ENCODE results near the gene PIK3C2G. TPM values are rescaled to one million over a fixed set of nuclear protein-coding genes. Genes with fewer than 3 reads are reported as not detected.

PIK3C2G gene
- total RNA-seq, 2 experiments from 2014 or later: not detected

DNA sequence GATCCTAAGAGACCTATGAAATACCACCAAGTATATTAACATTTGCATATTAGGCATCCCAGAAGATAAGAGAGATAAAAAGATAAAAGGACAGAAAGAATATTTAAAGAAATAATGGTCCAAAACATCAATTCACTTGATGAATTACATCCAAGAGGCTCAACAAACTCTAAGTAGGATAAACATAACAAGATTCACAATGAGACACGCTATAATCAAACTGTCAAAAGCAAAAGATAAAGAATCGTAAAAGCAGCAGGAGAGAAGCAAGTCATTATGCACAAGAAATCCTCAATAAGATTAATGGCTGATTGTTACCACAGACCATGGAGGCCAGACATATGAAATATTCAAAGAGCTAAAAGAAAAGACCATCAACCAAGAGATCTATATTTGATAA is 396.9 kb downstream of the PIK3C2G start:
- no peak overlapping the region for H3K4me3 ChIP-seq (ENCODE audit: low read depth, low read length, poor library complexity, severe bottlenecking)
- ChIA-PET CTCF (ENCODE audit: unreplicated experiment) (no interaction called here), POLR2A (no interaction called here)
- H3K79me2 ChIP-seq (ENCODE audit: insufficient read depth, low read depth, low read length): no peaks in the 10 kb centered on the region
- no peak overlapping the region for H2AFZ ChIP-seq (ENCODE audit: low read length)
- no peaks in the 10 kb centered on the region for H3K9me2 ChIP-seq (ENCODE audit: insufficient read depth, low read length)
- H3K4me1 ChIP-seq (ENCODE audit: insufficient read depth, low read length, poor library complexity, severe bottlenecking): no peaks in the 10 kb centered on the region
- TF ChIP-seq, protein P1, sequence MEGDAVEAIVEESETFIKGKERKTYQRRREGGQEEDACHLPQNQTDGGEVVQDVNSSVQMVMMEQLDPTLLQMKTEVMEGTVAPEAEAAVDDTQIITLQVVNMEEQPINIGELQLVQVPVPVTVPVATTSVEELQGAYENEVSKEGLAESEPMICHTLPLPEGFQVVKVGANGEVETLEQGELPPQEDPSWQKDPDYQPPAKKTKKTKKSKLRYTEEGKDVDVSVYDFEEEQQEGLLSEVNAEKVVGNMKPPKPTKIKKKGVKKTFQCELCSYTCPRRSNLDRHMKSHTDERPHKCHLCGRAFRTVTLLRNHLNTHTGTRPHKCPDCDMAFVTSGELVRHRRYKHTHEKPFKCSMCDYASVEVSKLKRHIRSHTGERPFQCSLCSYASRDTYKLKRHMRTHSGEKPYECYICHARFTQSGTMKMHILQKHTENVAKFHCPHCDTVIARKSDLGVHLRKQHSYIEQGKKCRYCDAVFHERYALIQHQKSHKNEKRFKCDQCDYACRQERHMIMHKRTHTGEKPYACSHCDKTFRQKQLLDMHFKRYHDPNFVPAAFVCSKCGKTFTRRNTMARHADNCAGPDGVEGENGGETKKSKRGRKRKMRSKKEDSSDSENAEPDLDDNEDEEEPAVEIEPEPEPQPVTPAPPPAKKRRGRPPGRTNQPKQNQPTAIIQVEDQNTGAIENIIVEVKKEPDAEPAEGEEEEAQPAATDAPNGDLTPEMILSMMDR (conservative IDR thresholded peaks at IDR 0.05; ENCODE audit: low read length): no peak
- no peak for DNase-seq (ENCODE audit: low spot score)
- H3K27ac ChIP-seq (ENCODE audit: low read depth, low read length, poor library complexity, severe bottlenecking): no peak overlapping the region
- H3K36me3 ChIP-seq (ENCODE audit: insufficient read depth, low read length): no peaks in the 10 kb centered on the region
- no peak overlapping the region for H3K4me2 ChIP-seq (ENCODE audit: low read length)
- no TSS peak for BruUV-seq (replicated peaks)
- H4K20me1 ChIP-seq (ENCODE audit: insufficient read depth, low read length): no peaks in the 10 kb centered on the region
- no peaks in the 10 kb centered on the region for H3K9me3 ChIP-seq (ENCODE audit: low read length)
- intact Hi-C loops (cut with micrococcal nuclease; ENCODE audit: unreplicated experiment): no loop called here

DNA sequence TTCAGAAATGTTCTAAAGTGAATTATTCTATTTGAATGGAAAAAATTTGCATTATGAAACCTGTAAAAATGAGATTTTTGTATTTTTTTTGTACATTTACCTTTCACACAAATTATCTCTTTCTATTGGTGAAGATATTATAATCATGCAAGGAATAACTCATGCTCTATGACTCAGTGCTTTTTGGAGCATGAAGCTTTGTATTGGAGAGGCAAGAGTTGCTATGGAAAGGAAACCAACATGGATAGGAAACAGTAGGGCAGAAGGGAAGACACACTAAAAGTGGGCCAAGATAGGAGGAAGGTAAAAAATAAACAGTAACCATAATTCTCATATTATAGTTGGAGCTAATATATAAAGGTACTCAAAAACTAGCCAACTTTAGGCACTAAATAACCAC is 397.5 kb downstream of the PIK3C2G start:
- no peak overlapping the region for H3K27ac ChIP-seq (ENCODE audit: low read depth, low read length, poor library complexity, severe bottlenecking)
- DNase-seq (ENCODE audit: low spot score): no peak
- TF ChIP-seq, protein P1 (conservative IDR thresholded peaks at IDR 0.05; ENCODE audit: low read length): no peak
- TF ChIP-seq EZH2phosphoT487 (IDR thresholded peaks at IDR 0.05; ENCODE audit: borderline replicate concordance, low read depth, low read length): no peak
- H3K9me2 ChIP-seq (ENCODE audit: insufficient read depth, low read length): no peaks in the 10 kb centered on the region
- H2AFZ ChIP-seq (ENCODE audit: low read length): no peak overlapping the region
- no peak overlapping the region for H3K4me3 ChIP-seq (ENCODE audit: low read depth, low read length, poor library complexity, severe bottlenecking)
- no peaks in the 10 kb centered on the region for H3K4me1 ChIP-seq (ENCODE audit: insufficient read depth, low read length, poor library complexity, severe bottlenecking)
- H3K79me2 ChIP-seq (ENCODE audit: insufficient read depth, low read depth, low read length): no peaks in the 10 kb centered on the region
- H3K4me2 ChIP-seq (ENCODE audit: low read length): no peak overlapping the region
- POLR2A ChIA-PET: no interaction called here
- H4K20me1 ChIP-seq (ENCODE audit: insufficient read depth, low read length): no peaks in the 10 kb centered on the region
- CTCF ChIA-PET (ENCODE audit: unreplicated experiment): no interaction called here
- no peaks in the 10 kb centered on the region for H3K36me3 ChIP-seq (ENCODE audit: insufficient read depth, low read length)
- no peaks in the 10 kb centered on the region for H3K9me3 ChIP-seq (ENCODE audit: low read length)
- BruUV-seq (replicated peaks): no TSS peak
- intact Hi-C loops (cut with micrococcal nuclease; ENCODE audit: unreplicated experiment): no loop called here

DNA sequence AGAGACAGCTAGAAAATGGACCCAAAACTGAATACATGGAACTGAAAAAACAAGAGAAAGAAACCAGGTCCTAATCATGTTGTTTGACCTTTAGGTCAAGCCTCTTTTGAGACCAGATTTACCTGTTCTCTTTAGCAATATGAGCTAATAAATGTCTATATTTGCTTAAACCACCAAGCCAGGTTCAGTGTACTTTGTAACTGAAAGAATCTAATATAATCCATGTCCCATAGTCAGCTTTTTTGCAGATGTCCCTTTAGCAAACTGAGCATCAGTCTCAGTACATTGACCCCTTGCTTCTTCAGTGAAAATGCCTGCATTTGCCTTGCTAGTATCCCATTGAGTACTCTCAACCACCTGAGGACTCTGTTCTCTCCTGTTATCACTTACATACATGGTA is 414.8 kb downstream of the PIK3C2G start:
- intact Hi-C loops (cut with micrococcal nuclease; ENCODE audit: unreplicated experiment): no loop called here
- ChIA-PET CTCF (ENCODE audit: unreplicated experiment) (interaction anchor here (0.6 kb wide), 1 partner anchor 237 kb away, joined by 3 read pairs; no protein-coding TSS in a partner anchor), POLR2A (no interaction called here)
- Histone ChIP-seq H3K4me2 (ENCODE audit: low read length) (no peak overlapping the region), H3K9me2 (ENCODE audit: insufficient read depth, low read length) (no peaks in the 10 kb centered on the region), H3K4me1 (ENCODE audit: insufficient read depth, low read length, poor library complexity, severe bottlenecking) (no peaks in the 10 kb centered on the region), H2AFZ (ENCODE audit: low read length) (no peak overlapping the region), H3K27ac (ENCODE audit: low read depth, low read length, poor library complexity, severe bottlenecking) (no peak overlapping the region), H3K4me3 (ENCODE audit: low read depth, low read length, poor library complexity, severe bottlenecking) (no peak overlapping the region), H3K36me3 (ENCODE audit: insufficient read depth, low read length) (no peaks in the 10 kb centered on the region), H3K79me2 (ENCODE audit: insufficient read depth, low read depth, low read length) (no peaks in the 10 kb centered on the region), H4K20me1 (ENCODE audit: insufficient read depth, low read length) (no peaks in the 10 kb centered on the region), H3K9me3 (ENCODE audit: low read length) (no peaks in the 10 kb centered on the region)
- no peak for DNase-seq (ENCODE audit: low spot score)
- BruUV-seq (replicated peaks): no TSS peak
- TF ChIP-seq, protein P1 (conservative IDR thresholded peaks at IDR 0.05; ENCODE audit: low read length): no peak
- TF ChIP-seq EZH2phosphoT487 (IDR thresholded peaks at IDR 0.05; ENCODE audit: borderline replicate concordance, low read depth, low read length): no peak
